K562 (cell line): ENCODE results near the gene VEGFC. TPM values are rescaled to one million over a fixed set of nuclear protein-coding genes. Genes with fewer than 3 reads are reported as not detected.

ENCODE experiments used
- ATAC-seq: fragments of 200-7000 bp; cut with Tn5 transposase; 3 replicates; pipeline ENCODE4 v1.9.1; 2020; ENCODE audit warnings: moderate library complexity
- BruUV-seq: library from RNA; stranded (reverse); fragments of 400-500 nt; replicated peaks from 2 replicates; lab custom pipeline; 2021; lab: Mats Ljungman, UMichigan
- CTCF ChIA-PET: fragments of 300-600 bp; formaldehyde crosslinking; extraction: SDS; loops from one replicate; lab custom pipeline; 2021; ENCODE audit warnings: low intra/inter-chr PET ratio; lab: Yijun Ruan, JAX
- POLR2A ChIA-PET: fragments of 300-600, 350-650 bp; sonication (Branson Sonifier 250); formaldehyde crosslinking; extraction: SDS; loops from one replicate; lab custom pipeline; 2021; ENCODE audit warnings: antibody characterized with exemption, inconsistent platforms; lab: Yijun Ruan, JAX
- DNase-seq, 4 experiments: peaks; one replicate each; pipeline versions ENCODE4 v3.0.0 to v3.0.0-alpha.2; 2011 to 2018; ENCODE audit warnings: low spot score in 3 of 4, mixed read lengths in 3 of 4; ENCODE audit errors: extremely low read depth in 1 of 4
- FAIRE-seq: peaks from 2 replicates; lab custom pipeline; 2011; peaks lifted over from hg19 to GRCh38; lab: Jason Lieb, UNC
- H2AFZ ChIP-seq: 2 replicates; pipeline ENCODE4 v1.6.0; 2011; ENCODE audit warnings: low read depth, low read length, control low read depth, inconsistent platforms
- H3K27ac ChIP-seq: fragments of 200-600 bp; 3 replicates; pipeline ENCODE4 v1.8.0; 2011; ENCODE audit warnings: low read depth, mild to moderate bottlenecking, control low read depth, inconsistent platforms, low read length, moderate library complexity, mixed read lengths; ENCODE audit errors: extremely low read depth
- H3K27me3 ChIP-seq, 2 experiments: fragments of 300-600 bp in 1 of 2; 2 replicates in 1 of 2; 3 replicates in 1 of 2; pipeline versions ENCODE4 v1.6.0 to v1.8.0; 2011; ENCODE audit warnings: inconsistent platforms in 2 of 2, low read length in 2 of 2, mild to moderate bottlenecking in 1 of 2, mixed read lengths in 1 of 2, moderate library complexity in 1 of 2; ENCODE audit not compliant: control insufficient read depth in 2 of 2, insufficient read depth in 2 of 2
- H3K36me3 ChIP-seq: fragments of 300-600 bp; 3 replicates; pipeline ENCODE4 v1.8.0; 2011; ENCODE audit warnings: mild to moderate bottlenecking, low read length, inconsistent platforms; ENCODE audit not compliant: control insufficient read depth, insufficient read depth
- H3K4me1 ChIP-seq, 2 experiments: fragments of 200-600 bp in 1 of 2; replicated peaks in 1 of 2; 2 replicates in 1 of 2; 3 replicates in 1 of 2; pipeline versions ENCODE4 v1.5.1 to v1.8.0; 2011; ENCODE audit warnings: inconsistent platforms in 2 of 2, low read length in 2 of 2, mild to moderate bottlenecking in 1 of 2, mixed read lengths in 1 of 2, moderate library complexity in 1 of 2; ENCODE audit not compliant: control insufficient read depth in 2 of 2, insufficient read depth in 2 of 2
- H3K4me2 ChIP-seq: 2 replicates; pipeline ENCODE4 v1.6.1; 2011; ENCODE audit warnings: low read length, control low read depth, inconsistent platforms, mixed read lengths; ENCODE audit not compliant: insufficient read depth
- H3K4me3 ChIP-seq: fragments of 200-600 bp; sonication (generic), shearing (Covaris generic); 2 replicates; pipeline ENCODE4 v1.5.1; 2016; ENCODE audit warnings: control low read depth, inconsistent platforms
- H3K79me2 ChIP-seq: fragments of 200-600 bp; 3 replicates; pipeline ENCODE4 v1.8.0; 2011; ENCODE audit warnings: low read length, inconsistent platforms; ENCODE audit not compliant: control insufficient read depth, insufficient read depth
- H3K9ac ChIP-seq, 2 experiments: 2 replicates each; pipeline versions ENCODE4 v1.6.0 to v1.6.1; 2011; ENCODE audit warnings: low read depth in 2 of 2, low read length in 2 of 2, control low read depth in 1 of 2, inconsistent platforms in 1 of 2, mild to moderate bottlenecking in 1 of 2, mixed read lengths in 1 of 2; ENCODE audit not compliant: insufficient read depth in 1 of 2
- H3K9me1 ChIP-seq: one replicate; pipeline ENCODE4 v1.6.0; 2011; ENCODE audit warnings: inconsistent platforms, mild to moderate bottlenecking, low read length, moderate library complexity; ENCODE audit not compliant: control insufficient read depth, insufficient read depth
- H3K9me3 ChIP-seq: replicated peaks from 2 replicates; pipeline ENCODE4 v1.5.1; 2011; ENCODE audit warnings: low read depth, low read length, inconsistent platforms; ENCODE audit not compliant: control insufficient read depth, insufficient read depth
- H4K20me1 ChIP-seq: replicated peaks from 2 replicates; pipeline ENCODE4 v1.6.1; 2011; ENCODE audit warnings: low read length, inconsistent platforms, mixed read lengths; ENCODE audit not compliant: control insufficient read depth, insufficient read depth
- BRD4 ChIP-seq: fragments of 200-600 bp; sonication (generic); IDR thresholded peaks from 2 replicates; pipeline ENCODE4 v1.6.1; 2017; ENCODE audit warnings: inconsistent platforms
- CAMTA2 ChIP-seq: fragments of 250-450 bp; sonication (Bioruptor Pico); conservative IDR thresholded peaks from 2 replicates; pipeline ENCODE4 v1.5.1; 2022
- E2F6 ChIP-seq, 2 experiments: IDR thresholded peaks; 2 replicates each; pipeline ENCODE4 v1.6.1; 2011; ENCODE audit warnings: borderline replicate concordance in 1 of 2, control low read depth in 1 of 2, low read depth in 1 of 2, low read length in 1 of 2, mild to moderate bottlenecking in 1 of 2, mixed read lengths in 1 of 2, moderate library complexity in 1 of 2; ENCODE audit not compliant: insufficient read depth in 1 of 2, insufficient read length in 1 of 2, poor library complexity in 1 of 2, severe bottlenecking in 1 of 2; ENCODE audit errors: extremely low read depth in 1 of 2
- GTF2F1 ChIP-seq: IDR thresholded peaks from 2 replicates; pipeline ENCODE4 v1.6.1; 2011; ENCODE audit warnings: low read depth, low read length, improper control_type of control experiment
- HMGN3 ChIP-seq: IDR thresholded peaks from 2 replicates; pipeline ENCODE4 v1.6.1; 2011; ENCODE audit warnings: borderline replicate concordance, low read depth, mild to moderate bottlenecking, mixed read lengths, low read length; ENCODE audit not compliant: insufficient read length; ENCODE audit errors: extremely low read depth
- MAFG ChIP-seq: fragments of 450-650 bp; conservative IDR thresholded peaks from 2 replicates; pipeline ENCODE4 v1.6.1; 2016; ENCODE audit warnings: missing genetic modification characterization, missing compliant biosample characterization
- NR0B1 ChIP-seq: fragments of 450-650 bp; IDR thresholded peaks from one replicate; pipeline ENCODE4 v1.6.1; 2018; ENCODE audit warnings: mild to moderate bottlenecking, moderate library complexity; ENCODE audit not compliant: partially characterized antibody
- XRCC4 ChIP-seq: IDR thresholded peaks from one replicate; pipeline ENCODE4 v1.6.1; 2011; ENCODE audit not compliant: insufficient read depth, insufficient read length; ENCODE audit errors: extremely low read depth
- ZC3H8 ChIP-seq: fragments of 450-650 bp; IDR thresholded peaks from 2 replicates; pipeline ENCODE4 v1.6.1; 2017
- ZNF175 ChIP-seq: fragments of 200-800 bp; sonication (Bioruptor generic); IDR thresholded peaks from 2 replicates; pipeline ENCODE4 v1.6.1; 2016; ENCODE audit warnings: low read depth, mild to moderate bottlenecking, missing genetic modification characterization, missing compliant biosample characterization
- ZNF354B ChIP-seq: fragments of 250-450 bp; sonication (Bioruptor Pico); IDR thresholded peaks from 2 replicates; pipeline ENCODE4 v1.4.0; 2020
- WGBS: fragments of 100-300 bp; shearing (Covaris generic); methylation state at CpG from one replicate; pipeline ENCODE4 v1.1.6; 2016; ENCODE audit warnings: low coverage, mixed read lengths; ENCODE audit not compliant: insufficient coverage; ENCODE audit errors: missing lambda C conversion rate; 5-methylcytosine and 5-hydroxymethylcytosine counted together
- in situ Hi-C: fragments of 300-500 bp; cut with MboI; formaldehyde crosslinking; loops from 4 replicates; pipeline ENCODE4 v1.15.0; 2018; ENCODE audit warnings: inconsistent platforms, mixed read lengths
- intact Hi-C: fragments of 100-400 bp; cut with micrococcal nuclease; formaldehyde crosslinking; loops from 2 replicates; pipeline ENCODE4 v1.14.2; 2022
- polyA plus RNA-seq, 8 experiments: library from polyadenylated mRNA; depleted of rRNA in 4 of 8; stranded (reverse) in 5 of 8; unstranded in 3 of 8; fragments of >200 nt; fragmentation: Nextera tagmentation in 2 of 8; fragmentation: Illumina TruSeq in 1 of 8; extraction: Ambion mirVana in 2 of 8; extraction: Trizol in 1 of 8; gene quantifications; 2 replicates each; pipeline versions ENCODE4 v1.2.1 to v1.2.3, GENCODE V29; 2011 to 2014; ENCODE audit warnings: inconsistent platforms in 1 of 8, missing spikeins in 1 of 8
- total RNA-seq, 7 experiments: library from RNA; depleted of rRNA in 6 of 7; stranded (reverse); fragments of >200 nt in 6 of 7; fragmentation: Illumina TruSeq in 2 of 7; extraction: Trizol in 2 of 7; gene quantifications; 2 replicates each; pipeline versions ENCODE4 v1.2.1 to v1.2.3, GENCODE V29; 2011 to 2021; ENCODE audit warnings: low replicate concordance in 1 of 7
- TF ChIP-seq, protein P1 (sequence below): sonication (generic); formaldehyde crosslinking; IDR thresholded peaks from 2 replicates; pipeline ENCODE4 v1.8.1; 2023; ENCODE audit warnings: mild to moderate bottlenecking, missing genetic modification reagents
- TF ChIP-seq, protein P2 (sequence below), 2 experiments: fragments of 450-650 bp in 1 of 2; sonication (generic) in 1 of 2; formaldehyde crosslinking; conservative IDR thresholded peaks; 2 replicates each; pipeline versions ENCODE4 v1.4.0 to v1.8.1; 2020 to 2022; ENCODE audit warnings: mild to moderate bottlenecking in 1 of 2, missing genetic modification reagents in 1 of 2
- TF ChIP-seq, protein P3 (sequence below): sonication (generic); formaldehyde crosslinking; IDR thresholded peaks from 2 replicates; pipeline ENCODE4 v1.5.0; 2020; ENCODE audit warnings: missing genetic modification reagents

VEGFC gene
- total and polyA plus RNA-seq, 9 of the 15 experiments (the other 6 are each of a cell fraction or from before 2014, with no cell fraction given): not detected

DNA sequence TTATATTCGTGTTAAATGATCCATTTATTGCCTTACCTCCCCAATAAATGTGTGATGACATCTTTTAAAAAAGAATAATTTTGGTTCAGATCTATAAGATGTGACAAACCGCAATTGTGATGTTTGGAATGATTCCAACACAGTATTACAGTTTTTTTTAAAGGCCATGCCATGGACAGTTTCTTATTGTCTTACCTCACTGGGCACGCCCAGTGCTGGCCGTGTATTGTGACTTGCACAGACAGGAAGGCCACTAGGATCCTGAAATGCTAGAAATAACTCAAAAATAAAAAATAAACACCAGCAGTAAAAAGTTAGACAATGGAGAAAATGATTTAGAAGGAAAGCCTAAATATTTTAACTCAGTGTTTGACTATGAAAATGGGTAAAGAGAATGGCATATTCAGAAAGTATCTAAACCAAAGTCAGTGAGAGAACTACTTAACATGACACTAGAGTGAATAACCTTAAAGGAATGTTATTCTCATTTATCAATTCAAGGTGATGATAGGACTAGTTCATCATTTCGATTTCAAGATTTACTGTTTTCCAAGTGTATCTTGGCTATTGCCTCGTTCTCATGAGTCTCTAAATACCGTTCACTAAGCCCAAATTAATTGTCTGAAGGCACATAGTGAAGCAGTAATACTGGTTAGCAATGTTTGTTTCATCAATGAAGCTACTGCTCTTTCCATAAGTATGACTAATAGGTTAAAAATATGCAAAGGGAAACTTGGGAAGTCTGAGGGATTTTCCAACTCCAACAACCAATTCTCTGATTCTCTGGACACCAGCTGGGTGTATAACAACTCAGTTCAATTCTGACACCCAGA is 46.1 kb upstream of the VEGFC start:
- BruUV-seq: no TSS peak
- H3K4me3 ChIP-seq: no peak overlapping the region
- H2AFZ ChIP-seq: no peak overlapping the region
- H3K79me2 ChIP-seq: no peaks in the 10 kb centered on the region
- no peaks in the 10 kb centered on the region for H4K20me1 ChIP-seq
- no peaks in the 10 kb centered on the region for H3K27me3 ChIP-seq
- intact Hi-C loops: no loop called here
- H3K4me2 ChIP-seq: no peak overlapping the region
- H3K9me3 ChIP-seq: no peaks in the 10 kb centered on the region; the same call in 1 of the 2 replicates
- DNase-seq: no peak
- H3K9me1 ChIP-seq: no peaks in the 10 kb centered on the region
- no peak overlapping the region for H3K27ac ChIP-seq
- FAIRE-seq: no peak
- CTCF ChIA-PET: no interaction called here
- no peaks in the 10 kb centered on the region for H3K36me3 ChIP-seq
- H3K4me1 ChIP-seq: no peaks in the 10 kb centered on the region
- in situ Hi-C loops: no loop called here
- POLR2A ChIA-PET: no interaction called here
- no peak for ATAC-seq
- WGBS: 2% methylated on average over 7 of the region's 7 CpGs
- H3K9ac ChIP-seq: no peak overlapping the region
- TF ChIP-seq, protein P1, sequence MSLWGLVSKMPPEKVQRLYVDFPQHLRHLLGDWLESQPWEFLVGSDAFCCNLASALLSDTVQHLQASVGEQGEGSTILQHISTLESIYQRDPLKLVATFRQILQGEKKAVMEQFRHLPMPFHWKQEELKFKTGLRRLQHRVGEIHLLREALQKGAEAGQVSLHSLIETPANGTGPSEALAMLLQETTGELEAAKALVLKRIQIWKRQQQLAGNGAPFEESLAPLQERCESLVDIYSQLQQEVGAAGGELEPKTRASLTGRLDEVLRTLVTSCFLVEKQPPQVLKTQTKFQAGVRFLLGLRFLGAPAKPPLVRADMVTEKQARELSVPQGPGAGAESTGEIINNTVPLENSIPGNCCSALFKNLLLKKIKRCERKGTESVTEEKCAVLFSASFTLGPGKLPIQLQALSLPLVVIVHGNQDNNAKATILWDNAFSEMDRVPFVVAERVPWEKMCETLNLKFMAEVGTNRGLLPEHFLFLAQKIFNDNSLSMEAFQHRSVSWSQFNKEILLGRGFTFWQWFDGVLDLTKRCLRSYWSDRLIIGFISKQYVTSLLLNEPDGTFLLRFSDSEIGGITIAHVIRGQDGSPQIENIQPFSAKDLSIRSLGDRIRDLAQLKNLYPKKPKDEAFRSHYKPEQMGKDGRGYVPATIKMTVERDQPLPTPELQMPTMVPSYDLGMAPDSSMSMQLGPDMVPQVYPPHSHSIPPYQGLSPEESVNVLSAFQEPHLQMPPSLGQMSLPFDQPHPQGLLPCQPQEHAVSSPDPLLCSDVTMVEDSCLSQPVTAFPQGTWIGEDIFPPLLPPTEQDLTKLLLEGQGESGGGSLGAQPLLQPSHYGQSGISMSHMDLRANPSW (CRISPR knock-in tag): no peak
- no peak for TF ChIP-seq E2F6 (IDR thresholded peaks at IDR 0.05; ENCODE audit: borderline replicate concordance in 1 of 2, extremely low read depth in 1 of 2, insufficient read depth in 1 of 2, insufficient read length in 1 of 2, low read depth in 1 of 2, low read length in 1 of 2, poor library complexity in 1 of 2, severe bottlenecking in 1 of 2)
- no peak for TF ChIP-seq BRD4
- no peak for TF ChIP-seq CAMTA2 (CRISPR knock-in tag)
- no peak for TF ChIP-seq MAFG
- TF ChIP-seq, protein P2, sequence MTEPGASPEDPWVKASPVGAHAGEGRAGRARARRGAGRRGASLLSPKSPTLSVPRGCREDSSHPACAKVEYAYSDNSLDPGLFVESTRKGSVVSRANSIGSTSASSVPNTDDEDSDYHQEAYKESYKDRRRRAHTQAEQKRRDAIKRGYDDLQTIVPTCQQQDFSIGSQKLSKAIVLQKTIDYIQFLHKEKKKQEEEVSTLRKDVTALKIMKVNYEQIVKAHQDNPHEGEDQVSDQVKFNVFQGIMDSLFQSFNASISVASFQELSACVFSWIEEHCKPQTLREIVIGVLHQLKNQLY (CRISPR knock-in tag; conservative IDR thresholded peaks at IDR 0.05): no peak
- TF ChIP-seq, protein P3, sequence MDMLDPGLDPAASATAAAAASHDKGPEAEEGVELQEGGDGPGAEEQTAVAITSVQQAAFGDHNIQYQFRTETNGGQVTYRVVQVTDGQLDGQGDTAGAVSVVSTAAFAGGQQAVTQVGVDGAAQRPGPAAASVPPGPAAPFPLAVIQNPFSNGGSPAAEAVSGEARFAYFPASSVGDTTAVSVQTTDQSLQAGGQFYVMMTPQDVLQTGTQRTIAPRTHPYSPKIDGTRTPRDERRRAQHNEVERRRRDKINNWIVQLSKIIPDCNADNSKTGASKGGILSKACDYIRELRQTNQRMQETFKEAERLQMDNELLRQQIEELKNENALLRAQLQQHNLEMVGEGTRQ (CRISPR knock-in tag): no peak
- TF ChIP-seq GTF2F1: no peak
- no peak for TF ChIP-seq NR0B1
- no peak for TF ChIP-seq ZNF354B (CRISPR knock-in tag)
- no peak for TF ChIP-seq ZC3H8
- no peak for TF ChIP-seq XRCC4
- no peak for TF ChIP-seq HMGN3
- TF ChIP-seq ZNF175: no peak
